Psoas muscle (tissue), 8 donors: Measurements from ENCODE around the gene CCDC39. TPM values are rescaled to one million over a fixed set of nuclear protein-coding genes. Genes with fewer than 3 reads are reported as not detected.

Experiments used
- ATAC-seq, 4 donors: fragments of 200-7000 bp; cut with Tn5 transposase; one replicate each; pipeline ENCODE4 v1.9.1; 2020; ENCODE audit warnings: moderate library complexity in 3 of 4, mild to moderate bottlenecking in 2 of 4
- DNase-seq, 2 donors: peaks; one replicate each; pipeline ENCODE4 v3.0.0-alpha.2; 2020
- H3K27ac ChIP-seq: fragments of 200-600 bp; one replicate; pipeline ENCODE4 v1.8.0; 2022
- H3K27me3 ChIP-seq, 3 donors: fragments of 200-600 bp in 1 of 3; one replicate each; pipeline versions ENCODE4 v1.6.1 to v1.8.0; 2013 to 2022; ENCODE audit warnings: low read length in 2 of 3, mild to moderate bottlenecking in 2 of 3, moderate library complexity in 1 of 3; ENCODE audit not compliant: insufficient read depth in 3 of 3
- H3K36me3 ChIP-seq, 2 donors: fragments of 200-600 bp in 1 of 2; one replicate each; pipeline versions ENCODE4 v1.6.1 to v1.8.0; 2013 to 2022; ENCODE audit warnings: low read depth in 1 of 2, mild to moderate bottlenecking in 1 of 2, moderate library complexity in 1 of 2; ENCODE audit not compliant: insufficient read depth in 1 of 2
- H3K4me1 ChIP-seq: fragments of 200-600 bp; one replicate; pipeline ENCODE4 v1.8.0; 2022
- H3K4me3 ChIP-seq: fragments of 200-600 bp; one replicate; pipeline ENCODE4 v1.8.0; 2022; ENCODE audit warnings: mild to moderate bottlenecking
- H3K9me3 ChIP-seq: fragments of 200-600 bp; one replicate; pipeline ENCODE4 v1.8.0; 2022
- WGBS, 3 donors: extraction: QIAGEN DNeasy Blood & Tissue Kit; methylation state at CpG; one replicate each; pipeline versions ENCODE4 v1.1.6 to v1.1.7; 2013; 5-methylcytosine and 5-hydroxymethylcytosine counted together
- intact Hi-C, 2 donors: fragments of 100-400 bp; cut with DNase I; formaldehyde crosslinking; loops; one replicate each; pipeline versions ENCODE4 v1.11.0 to v1.14.2; 2022
- polyA plus RNA-seq, 3 donors: library from polyadenylated mRNA; stranded (reverse); fragments of 200-250 nt; gene quantifications; one replicate each; pipeline ENCODE4 v1.2.3, GENCODE V29; 2013
- total RNA-seq, 4 donors: library from RNA; stranded (reverse); fragmentation: NEBNext Ultra II Directional in 2 of 4; extraction: Animal tissue kit (Norgen Biotek cat#: 25700) in 2 of 4; gene quantifications; one replicate each; pipeline versions ENCODE4 v1.2.1 to v1.2.4, GENCODE V29; 2021 to 2023
- TF ChIP-seq, protein P1 (sequence below): fragments of 200-600 bp; IDR thresholded peaks from one replicate; pipeline ENCODE4 v1.8.0; 2022; ENCODE audit warnings: antibody characterized with exemption
- donor health status: healthy with polysubstance abuse.
- donor health status: DM: no; HTN: no; CAD: no; lungs with moderate emphysema.
- donor health status: Bipolar disorder and iron deficiency.
- donor health status: healthy.
- donor health status: DM: yes; HTN: yes; CAD: no.
- donor health status: DM: no; HTN: no; CAD: no.
- donor health status: DM: no; HTN: no; CAD: no.
- donor health status: DM: yes; HTN: yes; CAD: no.

CCDC39 gene
- total and polyA plus RNA-seq, 7 donors, result 0.03 to 0.86 (median 0.74) TPM; not detected in 1

DNA sequence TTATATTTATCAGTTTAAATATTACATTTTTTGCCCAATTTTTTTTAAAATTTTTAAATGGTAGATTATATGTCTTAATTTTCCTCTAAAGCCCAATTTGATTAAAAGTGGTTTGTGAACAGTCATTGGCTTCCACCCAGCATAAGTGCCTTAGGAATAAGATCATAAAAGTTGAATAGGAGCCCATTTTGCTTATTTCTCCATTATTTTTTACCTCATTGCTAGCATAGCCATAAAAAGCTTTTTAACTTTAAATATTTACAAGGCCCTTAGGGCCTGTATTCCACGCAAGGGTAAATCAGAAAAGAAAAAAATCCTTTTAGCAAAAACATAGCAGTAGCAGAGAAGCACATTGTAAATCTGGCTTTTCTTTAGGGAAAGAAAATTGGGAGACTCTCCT lies 68.3 kb downstream of the CCDC39 start:
- no peak for ATAC-seq
- peaks cover 10 to 91% of the 10 kb centered on the region in 2 donors for H3K36me3 ChIP-seq

DNA sequence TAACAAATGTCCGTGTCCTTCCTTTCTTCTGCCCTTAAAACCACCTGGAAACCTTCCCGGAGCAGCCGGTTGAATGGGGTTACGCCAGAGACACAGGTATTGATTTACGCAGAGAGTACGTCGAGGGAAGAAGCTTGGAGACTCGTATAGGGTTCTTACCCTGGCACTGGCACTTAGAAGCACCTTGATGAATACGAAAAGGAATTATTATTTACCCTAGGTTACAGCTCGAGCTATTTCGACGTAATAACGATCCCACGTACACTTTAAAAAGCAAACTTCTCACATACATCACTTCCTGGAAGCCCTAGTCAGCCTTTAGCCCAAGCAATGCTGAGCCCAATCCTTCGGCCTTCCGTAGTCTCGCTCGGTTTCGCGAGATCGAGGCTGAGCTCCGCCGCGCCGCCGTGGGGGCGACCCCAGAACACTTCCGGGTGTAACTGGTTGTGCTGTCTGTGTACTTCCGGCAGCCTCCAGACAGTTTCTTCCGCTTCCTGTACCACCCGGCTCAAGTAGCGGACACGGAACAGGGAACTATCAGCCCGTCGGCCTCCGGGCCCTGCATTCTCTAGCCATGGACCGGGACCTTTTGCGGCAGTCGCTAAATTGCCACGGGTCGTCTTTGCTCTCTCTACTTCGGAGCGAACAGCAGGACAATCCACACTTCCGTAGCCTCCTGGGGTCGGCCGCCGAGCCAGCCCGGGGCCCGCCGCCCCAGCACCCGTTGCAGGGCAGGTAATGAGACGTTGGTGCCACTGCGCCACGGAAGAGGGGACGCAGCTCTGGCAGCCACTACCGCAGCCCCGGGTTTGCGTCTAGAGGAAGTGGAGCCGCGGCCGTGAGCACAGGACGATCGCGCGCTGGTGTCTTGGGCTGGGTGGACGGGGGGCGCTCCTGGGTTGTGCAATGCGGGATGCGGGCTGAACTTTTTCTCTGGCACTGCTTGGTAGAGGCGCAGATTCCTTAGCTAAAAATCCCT lies 77.3 kb downstream of the CCDC39 start, which contains the start of gene TTC14:
TSS of gene TTC14 (plus strand) at position 476 of the 979 bp plus-strand sequence. CDS start at position 575, 99 bp downstream.
- 2 to 3% (median 3%) methylated on average over 70 of the region's 70 CpGs for WGBS, 3 donors
- peak; percentile 96 to 100 (median 100) for ATAC-seq
- Histone ChIP-seq H3K36me3 (peaks cover 2 to 39% of the 10 kb centered on the region in 2 donors), H3K4me1 (peaks cover 7% of the 10 kb centered on the region), H3K27ac (peak within 1 kb of the TSS; percentile 60), H3K9me3 (no peaks in the 10 kb centered on the region), H3K27me3 (peaks cover 0 to 4% (median 0%) of the 10 kb centered on the region in 3 donors), H3K4me3 (peak within 1 kb of the TSS; percentile 89)
- intact Hi-C loops, result no loop called here
- TF ChIP-seq, protein P1, sequence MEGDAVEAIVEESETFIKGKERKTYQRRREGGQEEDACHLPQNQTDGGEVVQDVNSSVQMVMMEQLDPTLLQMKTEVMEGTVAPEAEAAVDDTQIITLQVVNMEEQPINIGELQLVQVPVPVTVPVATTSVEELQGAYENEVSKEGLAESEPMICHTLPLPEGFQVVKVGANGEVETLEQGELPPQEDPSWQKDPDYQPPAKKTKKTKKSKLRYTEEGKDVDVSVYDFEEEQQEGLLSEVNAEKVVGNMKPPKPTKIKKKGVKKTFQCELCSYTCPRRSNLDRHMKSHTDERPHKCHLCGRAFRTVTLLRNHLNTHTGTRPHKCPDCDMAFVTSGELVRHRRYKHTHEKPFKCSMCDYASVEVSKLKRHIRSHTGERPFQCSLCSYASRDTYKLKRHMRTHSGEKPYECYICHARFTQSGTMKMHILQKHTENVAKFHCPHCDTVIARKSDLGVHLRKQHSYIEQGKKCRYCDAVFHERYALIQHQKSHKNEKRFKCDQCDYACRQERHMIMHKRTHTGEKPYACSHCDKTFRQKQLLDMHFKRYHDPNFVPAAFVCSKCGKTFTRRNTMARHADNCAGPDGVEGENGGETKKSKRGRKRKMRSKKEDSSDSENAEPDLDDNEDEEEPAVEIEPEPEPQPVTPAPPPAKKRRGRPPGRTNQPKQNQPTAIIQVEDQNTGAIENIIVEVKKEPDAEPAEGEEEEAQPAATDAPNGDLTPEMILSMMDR, result no peak
- peak; percentile 92 to 95 for DNase-seq

More for the DNA sequence above, 68.3 kb downstream of the CCDC39 start:
- Histone ChIP-seq H3K4me3 (no peak overlapping the region), H3K27ac (no peak overlapping the region), H3K9me3 (no peaks in the 10 kb centered on the region), H3K4me1 (no peaks in the 10 kb centered on the region), H3K27me3 (no peaks in the 10 kb centered on the region)
- TF ChIP-seq, protein P1, result no peak
- intact Hi-C loops, result no loop called here
- WGBS, 3 donors, result 89 to 100% (median 92%) methylated on average over 1 of the region's 1 CpG
- no peak for DNase-seq

DNA sequence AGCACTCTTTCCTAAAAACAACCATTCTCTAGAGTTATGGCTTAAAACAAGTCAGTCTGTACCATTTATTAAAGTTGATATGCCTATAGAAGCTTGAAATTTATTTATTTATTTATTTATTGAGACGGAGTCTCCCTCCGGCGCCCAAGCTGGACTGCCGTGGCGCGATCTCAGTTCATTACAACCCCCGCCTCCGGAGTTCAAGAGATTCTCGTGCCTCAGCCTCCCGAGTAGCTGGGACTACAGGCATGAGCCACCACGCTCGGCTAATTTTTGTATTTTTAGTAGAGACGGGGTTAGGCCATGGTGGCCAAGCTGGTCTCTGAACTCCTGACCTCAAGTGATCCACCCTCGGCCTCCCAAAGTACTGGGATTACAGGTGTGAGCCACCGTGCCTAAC lies 78.8 kb downstream of the CCDC39 start:
- TF ChIP-seq, protein P1, result no peak
- intact Hi-C loops, result no loop called here

DNA sequence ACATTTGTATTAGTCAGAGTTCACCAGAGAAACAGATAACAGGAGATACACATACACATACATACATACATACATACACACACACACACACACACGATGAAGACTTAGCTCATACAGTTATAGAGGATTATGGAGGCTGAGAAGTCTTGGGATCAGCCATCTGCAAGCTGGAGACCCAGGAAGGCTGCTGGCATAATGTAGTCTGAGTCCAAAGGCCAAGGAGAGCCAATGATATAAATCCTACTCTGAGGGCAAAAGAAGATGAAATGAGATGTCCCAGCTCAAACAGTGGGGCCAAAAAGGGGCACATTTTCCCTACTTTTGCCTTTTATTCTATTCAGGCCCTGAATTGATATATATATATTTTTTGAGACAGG lies 83.7 kb downstream of the CCDC39 start:
- ATAC-seq, result no peak

More for the DNA sequence above, 78.8 kb downstream of the CCDC39 start:
- Histone ChIP-seq H3K4me1 (peaks cover 7% of the 10 kb centered on the region), H3K4me3 (no peak overlapping the region), H3K27me3 (peaks cover 0 to 4% (median 2%) of the 10 kb centered on the region in 3 donors), H3K9me3 (no peaks in the 10 kb centered on the region), H3K36me3 (peaks cover 2 to 24% of the 10 kb centered on the region in 2 donors), H3K27ac (no peak overlapping the region)
- 96 to 97% (median 97%) methylated on average over 15 of the region's 15 CpGs for WGBS, 3 donors
- no peak for DNase-seq
- ATAC-seq, result no peak

More for the DNA sequence above, 83.7 kb downstream of the CCDC39 start:
- H3K9me3 ChIP-seq, result no peaks in the 10 kb centered on the region
- H3K4me1 ChIP-seq, result no peaks in the 10 kb centered on the region
- no peaks in the 10 kb centered on the region for H3K36me3 ChIP-seq
- no peak overlapping the region for H3K27ac ChIP-seq
- peaks cover 0 to 4% (median 2%) of the 10 kb centered on the region in 3 donors for H3K27me3 ChIP-seq
- no peak for DNase-seq
- WGBS, 3 donors, result 33 to 44% (median 44%) methylated on average over 1 of the region's 1 CpG
- TF ChIP-seq, protein P1, result no peak
- H3K4me3 ChIP-seq, result no peak overlapping the region
- intact Hi-C loops, result loop anchor here in 1 of 2 donors (2.0 kb wide), 1 partner anchor 667 kb away; no protein-coding TSS in a partner anchor
